ENCODE results near the gene KCNH5. TPM values are rescaled to one million over a fixed set of nuclear protein-coding genes. Genes with fewer than 3 reads are reported as not detected.

The KCNH5 gene
- total and polyA plus RNA-seq, 9 of the 15 experiments (the other 6 are each of a cell fraction or from before 2014, with no cell fraction given): 1.1 to 2.4 (median 1.4) TPM

DNA sequence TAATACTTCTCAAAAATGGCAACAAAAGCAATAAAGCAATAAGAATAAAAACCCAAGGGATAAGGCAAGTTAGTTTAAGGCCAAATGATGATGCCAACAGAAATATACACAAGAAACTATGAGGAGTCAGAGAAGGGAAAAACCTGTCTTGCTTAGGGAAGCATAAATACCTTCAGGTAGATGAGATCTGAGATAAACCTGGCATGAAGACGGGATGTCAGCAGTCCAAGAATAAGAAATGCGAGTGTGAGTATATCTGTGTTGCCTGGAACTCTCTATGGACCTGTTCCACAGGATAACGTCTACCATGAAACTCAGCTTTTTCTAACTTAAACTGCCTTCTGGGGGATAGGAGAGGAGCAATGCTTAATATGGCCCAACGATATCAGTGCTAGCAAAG is 30.6 kb downstream of the KCNH5 start:
- POLR2A ChIA-PET: no interaction called here
- Histone ChIP-seq H3K9me3 (replicated peaks; ENCODE audit: control insufficient read depth, insufficient read depth, low read depth, low read length) (no peaks in the 10 kb centered on the region), H3K4me2 (ENCODE audit: insufficient read depth, low read length) (no peak overlapping the region), H3K79me2 (ENCODE audit: control insufficient read depth, insufficient read depth, low read length) (no peaks in the 10 kb centered on the region), H3K9ac (ENCODE audit: insufficient read depth in 1 of 2, low read depth in 2 of 2, low read length in 2 of 2) (no peak overlapping the region), H3K9me1 (ENCODE audit: control insufficient read depth, insufficient read depth, low read length) (no peaks in the 10 kb centered on the region), H3K4me3 (no peak overlapping the region), H2AFZ (ENCODE audit: low read depth, low read length) (no peak overlapping the region), H4K20me1 (replicated peaks; ENCODE audit: control insufficient read depth, insufficient read depth, low read length) (no peaks in the 10 kb centered on the region), H3K27ac (ENCODE audit: extremely low read depth, low read depth, low read length) (no peak overlapping the region), H3K27me3 (ENCODE audit: control insufficient read depth in 2 of 2, insufficient read depth in 2 of 2, low read length in 2 of 2) (no peaks in the 10 kb centered on the region), H3K4me1 (replicated peaks in 1 of 2; ENCODE audit: control insufficient read depth in 2 of 2, insufficient read depth in 2 of 2, low read length in 2 of 2) (no peaks in the 10 kb centered on the region), H3K36me3 (ENCODE audit: control insufficient read depth, insufficient read depth, low read length) (no peaks in the 10 kb centered on the region)
- WGBS (ENCODE audit: insufficient coverage, low coverage, missing lambda C conversion rate): 17% methylated on average over 2 of the region's 4 CpGs
- intact Hi-C loops (cut with micrococcal nuclease): no loop called here
- in situ Hi-C loops (cut with MboI): no loop called here
- no TSS peak for BruUV-seq (replicated peaks)
- no peak for FAIRE-seq
- TF ChIP-seq NCOA2 (IDR thresholded peaks at IDR 0.05; ENCODE audit: partially characterized antibody in 2 of 2): no peak
- DNase-seq (ENCODE audit: extremely low read depth in 1 of 4, low spot score in 3 of 4): no peak
- no peak for ATAC-seq
- CTCF ChIA-PET (ENCODE audit: low intra/inter-chr PET ratio): no interaction called here

DNA sequence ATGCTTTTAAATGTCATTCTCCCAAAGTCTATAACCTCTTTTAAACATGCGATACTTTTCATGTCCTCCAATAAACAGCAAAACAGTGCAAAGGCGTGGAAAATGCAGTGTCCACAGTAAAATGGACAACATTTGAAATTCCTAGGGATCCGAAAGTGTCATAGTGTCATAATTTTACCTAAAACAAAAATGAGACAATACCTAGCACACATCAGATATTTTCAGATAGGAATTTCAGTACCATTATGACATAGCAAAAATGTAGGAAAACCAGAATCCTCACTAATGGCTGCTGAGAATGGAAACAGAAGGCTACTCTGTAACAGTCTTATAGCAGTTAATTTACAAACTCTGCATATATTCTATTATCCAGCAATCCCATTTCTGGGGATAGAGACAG is 33.1 kb downstream of the KCNH5 start:
- H3K9me3 ChIP-seq (replicated peaks; ENCODE audit: control insufficient read depth, insufficient read depth, low read depth, low read length): no peaks in the 10 kb centered on the region
- 11% methylated on average over 3 of the region's 3 CpGs for WGBS (ENCODE audit: insufficient coverage, low coverage, missing lambda C conversion rate)
- no peaks in the 10 kb centered on the region for H3K79me2 ChIP-seq (ENCODE audit: control insufficient read depth, insufficient read depth, low read length)
- ChIA-PET POLR2A (no interaction called here), CTCF (ENCODE audit: low intra/inter-chr PET ratio) (no interaction called here)
- TF ChIP-seq TBL1XR1 (IDR thresholded peaks at IDR 0.05; ENCODE audit: low read length in 2 of 2): no peak
- TF ChIP-seq, protein P1, sequence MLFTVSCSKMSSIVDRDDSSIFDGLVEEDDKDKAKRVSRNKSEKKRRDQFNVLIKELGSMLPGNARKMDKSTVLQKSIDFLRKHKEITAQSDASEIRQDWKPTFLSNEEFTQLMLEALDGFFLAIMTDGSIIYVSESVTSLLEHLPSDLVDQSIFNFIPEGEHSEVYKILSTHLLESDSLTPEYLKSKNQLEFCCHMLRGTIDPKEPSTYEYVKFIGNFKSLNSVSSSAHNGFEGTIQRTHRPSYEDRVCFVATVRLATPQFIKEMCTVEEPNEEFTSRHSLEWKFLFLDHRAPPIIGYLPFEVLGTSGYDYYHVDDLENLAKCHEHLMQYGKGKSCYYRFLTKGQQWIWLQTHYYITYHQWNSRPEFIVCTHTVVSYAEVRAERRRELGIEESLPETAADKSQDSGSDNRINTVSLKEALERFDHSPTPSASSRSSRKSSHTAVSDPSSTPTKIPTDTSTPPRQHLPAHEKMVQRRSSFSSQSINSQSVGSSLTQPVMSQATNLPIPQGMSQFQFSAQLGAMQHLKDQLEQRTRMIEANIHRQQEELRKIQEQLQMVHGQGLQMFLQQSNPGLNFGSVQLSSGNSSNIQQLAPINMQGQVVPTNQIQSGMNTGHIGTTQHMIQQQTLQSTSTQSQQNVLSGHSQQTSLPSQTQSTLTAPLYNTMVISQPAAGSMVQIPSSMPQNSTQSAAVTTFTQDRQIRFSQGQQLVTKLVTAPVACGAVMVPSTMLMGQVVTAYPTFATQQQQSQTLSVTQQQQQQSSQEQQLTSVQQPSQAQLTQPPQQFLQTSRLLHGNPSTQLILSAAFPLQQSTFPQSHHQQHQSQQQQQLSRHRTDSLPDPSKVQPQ (CRISPR knock-in tag; IDR thresholded peaks at IDR 0.05; ENCODE audit: borderline replicate concordance): no peak
- TF ChIP-seq ZNF507 (tag; conservative IDR thresholded peaks at IDR 0.05): no peak
- no peak for TF ChIP-seq HNRNPL (IDR thresholded peaks at IDR 0.05; ENCODE audit: low read depth, low read length)
- TF ChIP-seq KDM2B (CRISPR knock-in tag; IDR thresholded peaks at IDR 0.05): no peak
- no peak for TF ChIP-seq SIRT6 (IDR thresholded peaks at IDR 0.05; ENCODE audit: low read depth, low read length)
- no peak for TF ChIP-seq ZBTB7A (IDR thresholded peaks at IDR 0.05; ENCODE audit: borderline replicate concordance, control insufficient read depth, low read depth, low read length)
- no peak for TF ChIP-seq ZKSCAN3 (CRISPR knock-in tag; IDR thresholded peaks at IDR 0.05)
- H3K4me1 ChIP-seq (replicated peaks in 1 of 2; ENCODE audit: control insufficient read depth in 2 of 2, insufficient read depth in 2 of 2, low read length in 2 of 2): no peaks in the 10 kb centered on the region
- H2AFZ ChIP-seq (ENCODE audit: low read depth, low read length): no peak overlapping the region
- H3K9me1 ChIP-seq (ENCODE audit: control insufficient read depth, insufficient read depth, low read length): no peaks in the 10 kb centered on the region
- FAIRE-seq: no peak
- BruUV-seq (replicated peaks): no TSS peak
- H3K27me3 ChIP-seq (ENCODE audit: control insufficient read depth in 2 of 2, insufficient read depth in 2 of 2, low read length in 2 of 2): no peaks in the 10 kb centered on the region
- no peak overlapping the region for H3K4me2 ChIP-seq (ENCODE audit: insufficient read depth, low read length)
- intact Hi-C loops (cut with micrococcal nuclease) (no loop called here), in situ Hi-C loops (cut with MboI) (no loop called here)
- H3K36me3 ChIP-seq (ENCODE audit: control insufficient read depth, insufficient read depth, low read length): no peaks in the 10 kb centered on the region
- H3K4me3 ChIP-seq: no peak overlapping the region
- no peaks in the 10 kb centered on the region for H4K20me1 ChIP-seq (replicated peaks; ENCODE audit: control insufficient read depth, insufficient read depth, low read length)
- H3K9ac ChIP-seq (ENCODE audit: insufficient read depth in 1 of 2, low read depth in 2 of 2, low read length in 2 of 2): no peak overlapping the region
- no peak for DNase-seq (ENCODE audit: extremely low read depth in 1 of 4, low spot score in 3 of 4)
- no peak overlapping the region for H3K27ac ChIP-seq (ENCODE audit: extremely low read depth, low read depth, low read length)
- ATAC-seq: no peak
